Colon (tissue), 2 donors: ENCODE measurements around the gene THAP11.
"Not testable (repeated sequence)": the region's sequence is repeated elsewhere in the genome, so short reads cannot be mapped to it uniquely, and the experiment has no call there.

ENCODE experiments used
- FAIRE-seq: peaks from 2 replicates; lab custom pipeline; 2012; peaks lifted over from hg19 to GRCh38; lab: Jason Lieb, UNC
- donor health status: control.
- donor health status: control.

Gene THAP11

DNA sequence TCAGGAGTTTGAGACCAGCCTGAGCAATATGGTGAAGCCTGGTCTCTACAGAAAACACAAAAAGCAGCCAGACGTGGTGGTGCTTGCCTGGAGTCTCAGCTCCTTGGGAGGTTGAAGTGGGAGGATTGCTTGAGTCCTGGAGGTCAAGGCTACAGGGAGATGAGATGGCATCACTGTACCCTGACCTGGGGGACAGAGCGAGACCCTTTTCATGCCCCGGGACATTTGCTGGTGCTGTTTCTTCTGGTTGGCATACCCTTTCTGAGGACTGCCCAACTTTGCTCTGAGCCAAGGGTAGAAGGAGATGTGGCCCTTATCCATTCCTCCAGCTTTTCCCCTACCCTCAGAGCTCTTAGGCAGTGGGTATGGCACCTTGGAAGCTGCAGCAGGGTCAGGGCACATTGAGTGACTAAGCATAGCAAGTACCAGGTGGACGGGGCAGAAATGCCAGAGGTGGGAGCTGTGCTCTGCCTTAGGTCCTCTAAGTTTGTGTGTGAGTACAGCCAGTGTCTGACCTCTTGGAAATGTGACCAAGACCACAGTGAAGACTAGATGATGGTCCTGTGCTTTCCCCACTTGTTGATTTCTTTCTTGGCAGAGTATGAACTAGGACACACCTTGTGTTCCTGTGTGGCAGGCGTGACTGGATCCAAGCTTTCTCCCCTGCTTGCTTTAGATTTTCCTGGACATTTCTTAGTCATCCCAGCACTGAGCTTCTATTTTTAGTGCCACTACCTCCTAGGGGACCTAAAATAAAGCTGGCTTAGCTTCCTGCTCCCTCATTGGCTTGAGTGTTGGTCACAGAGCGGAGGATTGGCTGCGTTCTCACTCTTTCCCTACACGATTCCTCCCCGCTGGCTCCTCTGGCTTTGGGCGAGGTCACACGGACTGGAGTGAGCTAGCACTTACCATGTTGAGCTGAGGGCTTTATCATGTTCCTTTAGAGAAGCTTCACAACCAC, 20.8 kb downstream of the THAP11 start:
- no peak for FAIRE-seq

DNA sequence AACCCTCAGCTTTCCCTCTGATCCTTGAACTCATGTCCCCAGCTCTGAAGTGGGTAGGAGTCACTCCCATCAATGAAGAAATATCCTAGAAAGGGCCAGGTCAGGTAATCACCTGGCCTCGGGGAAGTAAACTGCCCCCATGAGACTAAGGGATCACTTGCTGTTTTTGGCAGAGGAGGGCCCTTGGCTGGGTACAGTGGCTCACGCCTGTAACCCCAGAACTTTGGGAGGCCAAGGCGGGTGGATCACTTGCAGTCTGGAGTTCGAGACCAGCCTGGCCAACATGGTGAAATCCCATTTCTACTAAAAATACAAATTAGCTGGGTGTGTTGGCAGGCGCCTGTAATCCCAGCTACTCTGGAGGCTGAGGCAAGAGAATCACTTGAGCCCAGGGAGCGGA, 21.9 kb downstream of the THAP11 start:
- not testable (repeated sequence) for FAIRE-seq

DNA sequence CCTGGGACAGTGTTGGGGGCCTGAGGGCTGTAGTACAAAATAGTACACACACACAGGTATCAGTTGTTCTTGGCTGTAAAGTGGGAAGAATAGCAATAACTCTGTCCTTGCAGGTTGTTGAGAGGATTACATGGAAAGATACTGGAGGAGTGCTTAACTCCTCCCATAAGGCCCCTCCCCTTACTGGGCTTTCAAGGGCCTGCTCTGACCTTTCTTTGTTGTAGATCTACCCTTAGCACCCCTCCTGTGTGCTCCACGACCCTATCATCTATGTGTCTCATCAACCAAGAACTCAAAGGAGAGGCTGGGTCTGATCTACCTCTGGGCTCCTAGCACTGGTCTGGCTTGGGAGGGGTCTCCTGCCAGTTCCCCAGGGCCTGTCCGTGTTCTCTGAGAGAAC, 22.5 kb downstream of the THAP11 start:
- FAIRE-seq, result no peak

DNA sequence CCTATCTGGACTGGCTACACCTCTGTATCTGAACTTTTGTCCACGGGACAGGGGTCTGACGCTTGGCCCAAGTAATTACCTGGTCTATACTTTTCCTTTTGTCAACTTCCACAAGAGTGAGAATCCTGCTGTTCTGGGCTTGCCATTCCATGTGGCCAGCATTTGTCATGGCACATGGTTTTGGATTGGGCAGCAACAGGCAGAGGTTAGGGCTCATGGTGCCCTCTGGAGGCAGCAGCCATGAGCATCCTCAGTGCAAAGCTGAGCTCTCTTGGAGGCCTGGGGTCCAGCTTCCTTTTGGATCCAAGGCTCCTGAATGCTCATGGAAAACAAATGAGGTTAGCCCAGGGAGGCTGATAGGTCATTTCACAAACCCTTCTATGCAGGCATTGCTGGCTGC, 23.2 kb downstream of the THAP11 start:
- no peak for FAIRE-seq

DNA sequence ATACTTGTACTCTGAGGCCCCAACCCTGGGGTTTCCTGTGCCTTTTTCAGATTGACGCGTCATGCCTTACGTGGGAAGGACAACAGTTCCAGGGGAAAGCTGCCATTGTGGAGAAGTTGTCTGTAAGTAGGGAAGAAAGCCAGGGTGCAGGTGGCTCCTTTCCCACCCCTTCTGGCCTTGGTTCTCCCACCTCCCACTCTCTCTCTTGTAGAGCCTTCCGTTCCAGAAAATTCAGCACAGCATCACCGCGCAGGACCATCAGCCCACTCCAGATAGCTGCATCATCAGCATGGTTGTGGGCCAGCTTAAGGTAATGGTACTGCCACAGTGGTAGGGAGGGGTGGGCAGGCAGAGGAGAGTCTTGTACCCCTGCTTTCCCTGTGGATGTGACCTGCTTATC, 26.2 kb downstream of the THAP11 start:
- FAIRE-seq, result no peak

DNA sequence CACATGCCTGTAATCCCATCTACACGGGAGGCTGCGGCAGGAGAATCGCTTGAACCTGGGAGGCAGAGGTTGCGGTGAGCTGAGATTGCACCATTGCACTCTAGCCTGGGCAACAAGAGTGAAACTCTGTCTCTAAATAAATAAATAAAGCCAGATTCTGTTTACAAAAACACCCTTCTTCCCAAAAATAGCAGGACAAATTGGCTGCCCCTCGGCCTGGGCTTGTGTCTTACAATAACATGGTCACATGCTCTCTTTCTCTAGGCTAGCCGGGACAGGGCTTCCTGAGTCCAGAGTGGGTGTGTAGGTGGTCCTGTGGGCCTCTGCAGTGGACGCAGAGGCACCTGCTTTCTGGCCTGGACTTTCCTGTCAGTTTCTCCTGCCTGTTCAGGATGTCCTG, 27.5 kb downstream of the THAP11 start:
- FAIRE-seq, result no peak

DNA sequence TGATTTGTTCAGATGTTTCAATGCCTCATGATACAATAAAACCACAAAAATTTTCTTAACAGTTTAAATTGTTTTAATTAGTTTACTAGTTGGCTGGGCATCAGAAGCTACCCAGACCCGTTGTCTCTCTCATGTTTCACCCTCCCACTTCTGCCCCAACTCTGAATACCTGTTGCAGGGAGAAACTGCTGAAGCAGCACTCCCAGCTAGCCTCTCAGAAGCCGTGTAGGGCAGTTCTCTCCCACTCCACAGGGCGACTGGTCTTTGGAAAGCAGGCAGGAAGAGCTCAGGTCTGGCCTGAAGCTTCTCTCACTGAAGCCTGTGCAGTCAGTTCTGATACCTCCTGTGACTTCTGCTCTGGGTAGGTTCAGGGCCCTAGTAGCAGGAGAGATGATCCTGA, 29.1 kb downstream of the THAP11 start:
- FAIRE-seq, result no peak

DNA sequence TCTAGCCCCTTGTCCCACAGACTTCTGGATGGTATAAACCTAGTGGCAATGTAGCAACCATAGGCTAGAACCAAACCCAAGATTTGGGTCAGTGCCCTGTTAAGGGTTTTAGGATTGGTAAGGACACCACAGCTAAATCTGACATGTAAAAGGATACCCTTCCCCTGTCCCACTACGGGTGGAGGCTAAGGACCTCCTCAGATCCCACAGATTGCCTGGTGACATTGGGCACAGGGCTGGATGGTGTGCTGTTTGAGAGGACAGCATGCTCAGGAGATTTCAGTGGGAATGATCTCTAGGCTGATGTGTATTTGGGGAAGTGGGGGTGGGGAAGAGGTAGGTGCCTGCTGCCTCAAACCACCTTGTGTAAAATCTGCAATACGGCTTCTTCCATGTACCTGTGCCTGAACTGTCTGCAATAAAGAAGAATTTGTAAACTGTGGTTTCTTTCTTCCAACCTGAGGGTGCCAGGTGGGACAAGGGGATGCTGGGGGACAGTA, 30.1 kb downstream of the THAP11 start:
- no peak for FAIRE-seq

DNA sequence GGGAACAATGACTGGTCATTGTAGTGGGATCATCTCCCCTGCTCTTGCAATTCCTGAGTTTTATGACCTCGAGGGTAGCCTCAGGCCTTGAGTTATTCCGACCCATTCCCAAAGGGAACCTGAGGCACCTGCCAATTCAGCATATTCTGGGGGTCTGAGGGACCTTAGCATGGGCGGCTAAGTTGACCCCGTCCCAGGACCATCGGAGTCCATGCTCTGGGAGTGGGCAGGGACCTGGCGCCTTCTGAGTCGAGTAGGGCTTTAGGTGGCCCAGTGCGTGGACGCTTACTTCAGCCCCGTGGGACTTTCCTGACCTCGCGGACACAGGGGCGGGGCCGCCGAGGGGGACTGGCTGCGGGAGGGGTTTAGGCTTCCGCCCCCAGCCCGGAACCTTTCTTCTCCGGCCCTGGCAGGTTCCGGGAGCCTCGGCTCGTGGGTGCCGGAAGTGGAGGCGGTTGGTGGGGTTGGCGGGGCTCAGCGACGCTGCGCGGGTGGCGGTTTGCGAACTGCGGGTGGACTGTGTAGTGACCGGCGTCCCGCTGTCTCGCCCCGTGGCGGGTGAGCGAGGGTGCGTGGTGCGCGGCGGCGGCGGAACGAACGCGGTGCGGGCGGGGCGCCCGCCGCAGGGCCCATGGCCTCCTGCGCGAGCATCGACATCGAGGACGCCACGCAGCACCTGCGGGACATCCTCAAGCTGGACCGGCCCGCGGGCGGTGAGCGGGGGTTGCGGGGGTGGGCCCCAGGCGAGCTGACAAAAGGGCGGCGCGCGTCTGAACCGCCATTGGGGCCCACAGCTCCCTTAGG, 30.7 kb downstream of the THAP11 start, which contains the start of gene EDC4:
Gene EDC4 (plus strand): TSS at position 422 of the 804 bp plus-strand sequence. CDS start 210 bp downstream, at position 632.
- FAIRE-seq, result no peak

DNA sequence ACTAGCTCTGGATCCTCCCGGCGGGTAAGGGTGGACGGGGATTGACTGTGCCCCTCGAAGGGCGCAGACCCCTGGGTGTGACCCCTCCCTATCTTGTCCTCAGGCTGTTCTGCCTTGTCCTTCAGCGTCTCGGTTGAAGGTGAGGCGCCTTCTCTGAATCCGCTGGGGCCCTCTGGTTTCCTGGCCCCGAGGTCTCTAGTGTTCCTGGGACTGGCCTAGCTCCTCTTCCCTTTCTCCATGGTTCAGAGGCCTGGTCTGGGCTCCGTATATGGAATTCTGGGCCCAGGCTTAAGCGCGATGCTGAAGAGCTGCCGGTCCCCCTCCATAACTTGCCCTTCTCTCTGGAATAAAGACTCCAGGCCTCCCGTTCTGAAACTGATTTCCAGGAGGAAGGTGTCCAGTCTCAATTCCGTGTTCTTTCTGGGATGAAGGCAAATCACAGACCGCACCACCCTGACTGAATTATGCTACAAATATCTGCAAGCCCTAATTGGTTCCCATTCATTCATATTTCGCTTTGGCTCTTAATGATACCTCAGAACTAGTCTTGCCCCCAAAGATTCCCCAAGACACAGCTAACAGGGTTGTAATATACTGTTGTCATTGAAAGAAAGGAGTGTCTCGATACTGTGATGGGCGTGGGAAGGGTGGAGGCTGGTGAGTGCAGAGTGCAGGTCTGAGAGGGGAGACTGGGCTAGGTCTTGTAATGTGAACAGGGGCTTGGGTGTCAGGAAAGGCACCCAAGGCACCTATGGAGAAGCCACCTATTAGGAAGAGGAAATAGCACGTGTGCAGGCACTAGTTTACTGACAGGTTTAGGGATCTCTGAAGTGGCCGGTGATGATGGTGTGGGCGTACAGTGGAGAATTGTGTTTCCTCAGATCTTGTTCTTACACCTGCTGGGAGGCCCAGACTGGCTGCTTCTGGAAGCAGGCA, 31.6 kb downstream of the THAP11 start:
- FAIRE-seq, result no peak

DNA sequence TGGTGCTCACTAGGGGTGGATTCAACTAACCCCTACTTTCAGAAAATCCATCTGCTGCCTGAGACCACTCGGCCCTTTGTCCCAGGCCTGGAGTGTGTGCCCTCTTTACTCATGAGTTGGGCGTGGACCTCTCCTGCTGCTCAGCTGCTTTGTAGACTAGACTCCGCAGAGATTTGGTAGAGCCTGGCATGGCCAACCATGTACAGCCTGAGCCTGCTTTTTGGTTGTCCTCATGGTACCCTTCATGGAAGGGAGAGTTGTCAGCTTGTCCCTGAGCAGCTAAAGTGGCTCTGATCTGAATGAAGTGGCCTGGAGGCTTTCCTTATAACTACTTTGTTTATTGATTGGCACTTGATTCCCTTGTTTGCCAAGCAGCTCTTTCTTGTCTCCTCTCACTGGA, 32.3 kb downstream of the THAP11 start:
- FAIRE-seq, result no peak

DNA sequence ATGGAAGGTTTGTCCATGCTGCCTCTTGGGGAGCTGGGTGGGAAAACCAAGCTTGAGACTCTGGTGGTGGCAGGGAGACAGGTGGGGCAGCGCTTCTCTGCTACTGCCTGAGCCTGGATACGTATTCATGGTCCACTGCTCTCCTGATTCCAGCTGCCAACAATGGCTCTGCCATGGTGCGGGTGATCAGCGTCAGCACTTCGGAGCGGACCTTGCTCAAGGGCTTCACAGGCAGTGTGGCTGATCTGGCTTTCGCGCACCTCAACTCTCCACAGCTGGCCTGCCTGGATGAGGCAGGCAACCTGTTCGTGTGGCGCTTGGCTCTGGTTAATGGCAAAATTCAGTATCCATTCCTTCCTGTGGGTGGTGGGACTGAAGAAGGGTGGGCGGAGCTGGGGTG, 34.9 kb downstream of the THAP11 start:
- no peak for FAIRE-seq

DNA sequence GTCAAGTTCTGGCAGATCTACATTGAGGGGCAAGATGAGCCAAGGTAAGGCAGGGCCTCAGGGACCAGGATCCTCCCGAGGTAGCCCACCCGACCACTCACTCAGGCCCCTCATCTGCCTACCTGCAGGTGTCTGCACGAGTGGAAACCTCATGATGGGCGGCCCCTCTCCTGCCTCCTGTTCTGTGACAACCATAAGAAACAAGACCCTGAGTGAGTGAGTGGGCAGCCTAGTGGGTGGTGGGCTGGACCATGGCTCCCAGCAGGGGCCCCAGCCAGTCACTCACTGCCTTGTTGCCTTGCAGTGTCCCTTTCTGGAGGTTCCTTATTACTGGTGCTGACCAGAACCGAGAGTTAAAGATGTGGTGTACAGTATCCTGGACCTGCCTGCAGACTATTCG, 36.1 kb downstream of the THAP11 start:
- no peak for FAIRE-seq

DNA sequence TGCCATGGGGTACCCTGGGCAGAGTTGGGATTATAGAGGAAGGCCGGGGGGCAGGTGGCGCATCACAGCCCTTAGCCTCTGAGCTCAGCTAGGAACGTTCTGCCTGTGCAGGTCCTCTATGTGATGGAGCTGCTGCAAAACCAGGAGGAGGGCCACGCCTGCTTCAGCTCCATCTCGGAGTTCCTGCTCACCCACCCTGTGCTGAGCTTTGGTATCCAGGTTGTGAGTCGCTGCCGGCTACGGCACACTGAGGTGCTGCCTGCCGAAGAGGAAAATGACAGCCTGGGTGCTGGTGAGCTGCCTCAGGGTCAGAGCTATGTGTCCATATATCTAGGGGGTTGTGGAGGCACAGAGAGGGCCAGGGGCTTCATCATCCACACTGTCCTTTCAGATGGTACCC, 36.7 kb downstream of the THAP11 start:
- FAIRE-seq, result no peak

DNA sequence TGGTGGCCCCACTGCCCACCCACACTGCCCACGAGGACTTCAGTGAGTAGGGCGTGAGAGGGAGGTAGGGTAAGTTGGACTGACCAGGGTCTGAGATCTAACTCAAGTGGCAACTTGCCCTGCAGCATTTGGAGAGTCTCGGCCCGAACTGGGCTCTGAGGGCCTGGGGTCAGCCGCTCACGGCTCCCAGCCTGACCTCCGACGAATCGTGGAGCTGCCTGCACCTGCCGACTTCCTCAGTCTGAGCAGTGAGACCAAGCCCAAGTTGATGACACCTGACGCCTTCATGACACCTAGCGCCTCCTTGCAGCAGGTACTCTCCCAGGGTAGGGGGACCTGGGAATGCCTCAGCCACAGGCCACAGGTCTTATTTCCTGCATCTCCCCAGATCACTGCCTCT, 37.3 kb downstream of the THAP11 start:
- FAIRE-seq, result no peak

DNA sequence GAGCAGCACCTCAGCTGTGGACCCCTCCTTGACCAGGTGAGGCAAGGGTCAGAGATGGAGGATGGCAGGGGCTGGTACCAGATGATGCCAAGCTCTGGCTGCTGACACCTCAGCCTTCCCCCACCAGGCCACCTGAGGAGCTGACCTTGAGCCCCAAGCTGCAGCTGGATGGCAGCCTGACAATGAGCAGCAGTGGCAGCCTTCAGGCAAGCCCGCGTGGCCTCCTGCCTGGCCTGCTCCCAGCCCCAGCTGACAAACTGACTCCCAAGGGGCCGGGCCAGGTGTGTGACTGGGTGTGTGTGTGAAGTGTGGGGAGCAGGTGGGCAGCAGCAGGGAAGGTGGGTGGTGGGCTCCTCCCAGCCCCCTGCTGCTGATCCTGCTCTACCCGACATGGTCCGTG, 37.8 kb downstream of the THAP11 start:
- FAIRE-seq, result no peak

DNA sequence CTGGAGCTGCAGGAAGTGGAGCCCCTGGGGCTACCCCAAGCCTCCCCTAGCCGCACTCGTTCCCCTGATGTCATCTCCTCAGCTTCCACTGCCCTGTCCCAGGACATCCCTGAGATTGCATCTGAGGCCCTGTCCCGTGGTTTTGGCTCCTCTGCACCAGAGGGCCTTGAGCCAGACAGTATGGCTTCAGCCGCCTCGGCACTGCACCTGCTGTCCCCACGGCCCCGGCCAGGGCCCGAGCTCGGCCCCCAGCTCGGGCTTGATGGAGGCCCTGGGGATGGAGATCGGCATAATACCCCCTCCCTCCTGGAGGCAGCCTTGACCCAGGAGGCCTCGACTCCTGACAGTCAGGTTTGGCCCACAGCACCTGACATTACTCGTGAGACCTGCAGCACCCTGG, 38.5 kb downstream of the THAP11 start:
- FAIRE-seq, result no peak

DNA sequence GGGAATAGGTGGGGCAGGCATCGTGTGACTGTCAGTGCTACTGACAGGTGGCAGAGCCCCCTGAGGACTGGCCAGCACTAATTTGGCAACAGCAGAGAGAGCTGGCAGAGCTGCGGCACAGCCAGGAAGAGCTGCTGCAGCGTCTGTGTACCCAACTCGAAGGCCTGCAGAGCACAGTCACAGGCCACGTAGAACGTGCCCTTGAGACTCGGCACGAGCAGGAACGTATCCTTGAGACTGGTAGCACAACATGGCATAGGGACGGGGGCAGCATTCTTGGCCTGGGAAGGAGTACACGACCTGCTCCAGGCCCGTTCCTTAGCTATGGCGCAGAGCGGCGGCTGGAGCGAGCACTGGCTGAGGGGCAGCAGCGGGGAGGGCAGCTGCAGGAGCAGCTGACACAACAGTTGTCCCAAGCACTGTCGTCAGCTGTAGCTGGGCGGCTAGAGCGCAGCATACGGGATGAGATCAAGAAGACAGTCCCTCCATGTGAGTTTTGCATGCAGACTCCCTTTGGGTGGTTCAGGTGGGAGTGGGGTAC, 39.6 kb downstream of the THAP11 start:
- no peak for FAIRE-seq

DNA sequence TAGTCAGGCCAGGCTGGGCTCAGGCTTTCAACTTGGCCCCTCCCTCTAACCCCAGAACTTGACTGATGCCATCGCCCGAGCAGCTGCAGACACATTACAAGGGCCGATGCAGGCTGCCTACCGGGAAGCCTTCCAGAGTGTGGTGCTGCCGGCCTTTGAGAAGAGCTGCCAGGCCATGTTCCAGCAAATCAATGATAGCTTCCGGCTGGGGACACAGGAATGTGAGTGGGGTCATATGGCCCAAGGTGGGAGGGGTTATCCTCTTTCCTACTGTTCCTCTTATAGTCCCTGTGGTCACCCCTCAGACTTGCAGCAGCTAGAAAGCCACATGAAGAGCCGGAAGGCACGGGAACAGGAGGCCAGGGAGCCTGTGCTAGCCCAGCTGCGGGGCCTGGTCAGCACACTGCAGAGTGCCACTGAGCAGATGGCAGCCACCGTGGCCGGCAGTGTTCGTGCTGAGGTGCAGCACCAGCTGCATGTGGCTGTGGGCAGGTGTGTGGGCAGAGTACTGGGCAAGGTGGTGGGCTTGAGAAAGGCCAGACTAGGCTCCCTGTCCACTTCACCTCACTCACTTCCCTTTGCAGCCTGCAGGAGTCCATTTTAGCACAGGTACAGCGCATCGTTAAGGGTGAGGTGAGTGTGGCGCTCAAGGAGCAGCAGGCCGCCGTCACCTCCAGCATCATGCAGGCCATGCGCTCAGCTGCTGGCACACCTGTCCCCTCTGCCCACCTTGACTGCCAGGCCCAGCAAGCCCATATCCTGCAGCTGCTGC, 40.4 kb downstream of the THAP11 start:
- no peak for FAIRE-seq

DNA sequence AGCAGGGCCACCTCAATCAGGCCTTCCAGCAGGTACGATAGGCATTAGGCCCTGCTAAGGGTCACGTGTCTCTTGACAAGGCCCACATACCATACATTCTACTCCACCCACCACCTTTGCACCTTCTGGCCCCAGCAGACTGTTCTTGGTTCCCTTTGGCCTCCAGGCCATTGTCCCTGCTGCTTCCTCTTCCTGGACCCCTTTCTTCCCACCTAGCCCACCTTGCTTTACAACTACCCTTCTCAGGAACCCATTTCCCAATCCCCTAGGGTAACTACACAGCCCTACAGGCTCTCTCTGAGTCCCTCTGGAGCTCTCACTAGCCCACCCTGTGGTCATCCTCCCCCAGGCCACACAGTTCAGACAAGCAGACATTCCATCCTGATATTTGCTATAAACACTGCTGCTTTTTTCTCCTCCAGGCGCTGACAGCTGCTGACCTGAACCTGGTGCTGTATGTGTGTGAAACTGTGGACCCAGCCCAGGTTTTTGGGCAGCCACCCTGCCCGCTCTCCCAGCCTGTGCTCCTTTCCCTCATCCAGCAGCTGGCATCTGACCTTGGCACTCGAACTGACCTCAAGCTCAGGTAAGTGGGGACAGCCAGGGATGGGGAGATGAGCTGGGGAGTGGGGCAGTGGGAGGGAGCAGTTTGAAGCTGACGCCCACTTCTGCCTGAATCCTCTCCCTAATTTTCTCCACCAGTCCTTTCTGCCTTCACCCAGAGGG, 41.2 kb downstream of the THAP11 start:
- FAIRE-seq, result no peak
